ENCODE results near the gene CHMP4B.
A peak's percentile ranks its signal among the peaks of the same experiment; 100 is the strongest.

Gene CHMP4B

DNA sequence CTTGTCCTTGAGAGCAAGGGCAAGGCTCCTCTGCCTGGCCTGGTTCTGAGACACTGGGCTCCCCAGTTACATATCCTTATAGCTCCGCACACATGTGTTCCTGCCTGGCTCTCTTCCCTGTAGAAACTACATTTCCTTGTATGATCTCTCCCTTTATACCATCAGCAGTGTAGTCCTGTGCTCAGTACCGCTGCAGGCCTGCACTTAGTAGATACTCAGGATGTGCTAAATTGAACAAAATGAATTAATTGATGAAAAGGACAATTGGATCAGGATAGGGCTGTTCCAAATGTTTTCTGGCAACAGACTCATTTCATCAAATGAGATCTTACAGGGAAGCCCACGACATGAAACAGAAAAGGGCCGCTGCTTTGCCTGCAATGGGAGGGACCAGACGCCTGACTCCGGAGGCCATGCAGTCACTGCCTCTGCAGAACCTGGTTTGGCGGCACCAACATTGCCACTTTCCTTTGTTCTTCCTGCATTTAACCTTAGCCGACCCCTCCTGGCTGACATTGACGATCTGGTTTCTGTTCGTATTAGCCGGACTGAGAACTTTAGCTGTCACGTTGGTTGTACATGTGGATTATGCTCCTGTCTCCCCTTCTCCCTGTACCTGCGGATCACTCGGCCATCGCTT is 53.3 kb downstream of the CHMP4B start:
- peak; percentile 6; the same call in 1 of the 3 replicates for ATAC-seq
- 0 out of 2 replicates have a peak, but pooled peaks have one; percentile 10 for TF ChIP-seq TCF4 (CRISPR knock-in tag; IDR thresholded peaks at IDR 0.05; ENCODE audit: borderline replicate concordance)
- peak; percentile 93 for TF ChIP-seq ZNF70 (CRISPR knock-in tag; IDR thresholded peaks at IDR 0.05)
- no peak for TF ChIP-seq PPARA (CRISPR knock-in tag; IDR thresholded peaks at IDR 0.05; ENCODE audit: borderline replicate concordance)

GRCh38 chr20:33865761-33866370 is 54.7 kb downstream of the CHMP4B start:
- no peak for ATAC-seq
- TF ChIP-seq OSR1 (CRISPR knock-in tag; IDR thresholded peaks at IDR 0.05) (no peak), TOX (CRISPR knock-in tag; IDR thresholded peaks at IDR 0.05; ENCODE audit: borderline replicate concordance) (no peak), RARB (CRISPR knock-in tag; IDR thresholded peaks at IDR 0.05) (no peak), PPARA (CRISPR knock-in tag; IDR thresholded peaks at IDR 0.05; ENCODE audit: borderline replicate concordance) (no peak)

DNA sequence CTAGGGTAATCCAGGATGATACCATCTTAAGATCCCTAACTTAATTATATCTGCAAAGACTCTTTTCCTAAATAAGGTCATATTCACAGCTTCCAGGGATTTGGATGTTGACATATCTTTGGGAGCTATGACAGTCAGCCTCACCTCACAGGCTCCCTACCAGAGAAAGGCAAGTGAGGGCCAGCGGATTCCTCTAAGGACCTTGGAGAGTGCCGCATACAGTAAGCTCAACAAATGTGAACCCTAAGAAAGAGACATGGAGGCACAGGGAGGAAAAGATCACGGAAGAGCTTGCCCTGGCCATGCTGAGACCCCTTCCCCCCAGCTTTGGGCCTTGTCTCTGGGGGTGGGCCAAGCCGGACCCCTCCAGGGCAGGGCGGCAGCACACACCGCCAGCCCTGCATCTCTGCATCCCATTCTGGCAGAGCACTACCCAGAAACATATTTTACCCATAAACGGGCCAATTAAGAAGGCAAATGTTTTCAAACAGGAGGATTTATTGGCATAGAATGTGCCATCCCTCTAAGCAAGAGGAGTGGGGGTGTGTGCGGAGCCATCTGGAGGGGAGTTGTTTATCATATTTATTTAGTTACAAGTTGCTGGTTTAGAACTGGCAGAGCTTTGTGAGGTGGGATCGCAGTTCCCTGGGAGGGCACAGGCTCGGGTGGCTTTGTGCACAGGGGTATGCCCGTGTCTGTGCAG is 55.4 kb downstream of the CHMP4B start:
- no peak for TF ChIP-seq ZC3H10 (CRISPR knock-in tag; IDR thresholded peaks at IDR 0.05)
- TF ChIP-seq TOX (CRISPR knock-in tag; IDR thresholded peaks at IDR 0.05; ENCODE audit: borderline replicate concordance): no peak
- TF ChIP-seq ZNF70 (CRISPR knock-in tag; IDR thresholded peaks at IDR 0.05): 0 out of 2 replicates have a peak, but pooled peaks have one; percentile 6
- peak; percentile 28; the same call in 1 of the 2 replicates for TF ChIP-seq TCF4 (CRISPR knock-in tag; IDR thresholded peaks at IDR 0.05; ENCODE audit: borderline replicate concordance)
- TF ChIP-seq, protein P1, sequence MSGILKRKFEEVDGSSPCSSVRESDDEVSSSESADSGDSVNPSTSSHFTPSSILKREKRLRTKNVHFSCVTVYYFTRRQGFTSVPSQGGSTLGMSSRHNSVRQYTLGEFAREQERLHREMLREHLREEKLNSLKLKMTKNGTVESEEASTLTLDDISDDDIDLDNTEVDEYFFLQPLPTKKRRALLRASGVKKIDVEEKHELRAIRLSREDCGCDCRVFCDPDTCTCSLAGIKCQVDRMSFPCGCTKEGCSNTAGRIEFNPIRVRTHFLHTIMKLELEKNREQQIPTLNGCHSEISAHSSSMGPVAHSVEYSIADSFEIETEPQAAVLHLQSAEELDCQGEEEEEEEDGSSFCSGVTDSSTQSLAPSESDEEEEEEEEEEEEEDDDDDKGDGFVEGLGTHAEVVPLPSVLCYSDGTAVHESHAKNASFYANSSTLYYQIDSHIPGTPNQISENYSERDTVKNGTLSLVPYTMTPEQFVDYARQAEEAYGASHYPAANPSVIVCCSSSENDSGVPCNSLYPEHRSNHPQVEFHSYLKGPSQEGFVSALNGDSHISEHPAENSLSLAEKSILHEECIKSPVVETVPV (CRISPR knock-in tag; IDR thresholded peaks at IDR 0.05): no peak
- ATAC-seq: peak; percentile 9; the same call in 1 of the 3 replicates

GRCh38 chr20:33868042-33868441 is 56.9 kb downstream of the CHMP4B start:
- no peak for ATAC-seq
- no peak for TF ChIP-seq CREB5 (CRISPR knock-in tag; IDR thresholded peaks at IDR 0.05; ENCODE audit: low read depth)
- TF ChIP-seq ZFP30 (CRISPR knock-in tag; IDR thresholded peaks at IDR 0.05): no peak

DNA sequence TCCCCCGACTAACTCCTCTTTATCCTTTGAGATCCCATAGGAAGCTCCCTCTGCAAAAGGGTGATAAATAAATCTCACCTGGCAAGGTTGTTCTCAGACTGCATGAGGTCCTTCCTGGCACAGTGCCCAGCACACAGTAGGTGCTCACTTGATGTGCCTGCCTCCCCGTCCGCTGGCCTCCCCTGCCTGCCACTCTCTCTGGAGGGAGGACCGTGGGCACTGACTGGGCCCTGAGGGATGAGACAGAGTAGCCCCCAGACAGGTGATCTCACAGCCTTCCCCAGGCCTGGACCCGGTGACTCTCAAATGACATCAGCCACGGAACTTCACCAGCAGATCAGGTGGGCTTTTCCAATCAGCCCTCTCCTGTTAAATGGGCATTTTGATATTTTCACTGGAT is 57.4 kb downstream of the CHMP4B start:
- TF ChIP-seq ZNF565 (CRISPR knock-in tag; conservative IDR thresholded peaks at IDR 0.05; ENCODE audit: low read depth) (no peak), ARNTL (CRISPR knock-in tag; IDR thresholded peaks at IDR 0.05; ENCODE audit: borderline replicate concordance, low read depth) (no peak), OSR1 (CRISPR knock-in tag; IDR thresholded peaks at IDR 0.05) (no peak), PPARA (CRISPR knock-in tag; IDR thresholded peaks at IDR 0.05; ENCODE audit: borderline replicate concordance) (no peak), TSHZ2 (CRISPR knock-in tag; IDR thresholded peaks at IDR 0.05) (no peak), GLIS3 (CRISPR knock-in tag; IDR thresholded peaks at IDR 0.05) (no peak), TOX (CRISPR knock-in tag; IDR thresholded peaks at IDR 0.05; ENCODE audit: borderline replicate concordance) (no peak), RARB (CRISPR knock-in tag; IDR thresholded peaks at IDR 0.05) (no peak), CREB5 (CRISPR knock-in tag; IDR thresholded peaks at IDR 0.05; ENCODE audit: low read depth) (no peak), ZC3H10 (CRISPR knock-in tag; IDR thresholded peaks at IDR 0.05) (no peak), ZNF8 (CRISPR knock-in tag; IDR thresholded peaks at IDR 0.05) (no peak), SNAI2 (CRISPR knock-in tag; IDR thresholded peaks at IDR 0.05) (no peak), TCF4 (CRISPR knock-in tag; IDR thresholded peaks at IDR 0.05; ENCODE audit: borderline replicate concordance) (no peak), ZNF70 (CRISPR knock-in tag; IDR thresholded peaks at IDR 0.05) (no peak), ZFP3 (CRISPR knock-in tag; IDR thresholded peaks at IDR 0.05) (no peak), CSDC2 (CRISPR knock-in tag; IDR thresholded peaks at IDR 0.05) (no peak)
- TF ChIP-seq, protein P1 (CRISPR knock-in tag; IDR thresholded peaks at IDR 0.05): no peak
- ATAC-seq: no peak
